Esophagus (tissue), 2 donors: ENCODE results near the gene SMC1B. TPM values are rescaled to one million over a fixed set of nuclear protein-coding genes. Genes with fewer than 3 reads are reported as not detected.

Source experiments
- H3K27ac ChIP-seq, 2 donors: one replicate each; pipeline ENCODE4 v1.5.1; 2013; ENCODE audit warnings: low read depth in 2 of 2, mild to moderate bottlenecking in 2 of 2, inconsistent platforms in 1 of 2, low read length in 1 of 2, moderate library complexity in 1 of 2
- H3K27me3 ChIP-seq, 2 donors: one replicate each; pipeline ENCODE4 v1.6.1; 2013; ENCODE audit warnings: low read length in 2 of 2, control low read depth in 1 of 2, mild to moderate bottlenecking in 1 of 2; ENCODE audit not compliant: insufficient read depth in 2 of 2, control insufficient read depth in 1 of 2
- H3K36me3 ChIP-seq, 2 donors: one replicate each; pipeline ENCODE4 v1.6.1; 2013; ENCODE audit warnings: low read length in 1 of 2; ENCODE audit not compliant: control insufficient read depth in 2 of 2, insufficient read depth in 2 of 2
- H3K4me1 ChIP-seq, 2 donors: one replicate each; pipeline ENCODE4 v1.6.1; 2013; ENCODE audit warnings: low read length in 1 of 2; ENCODE audit not compliant: control insufficient read depth in 2 of 2, insufficient read depth in 2 of 2
- H3K4me3 ChIP-seq, 2 donors: one replicate each; pipeline ENCODE4 v1.5.1; 2013; ENCODE audit warnings: low read length in 2 of 2, mild to moderate bottlenecking in 2 of 2, low read depth in 1 of 2, moderate library complexity in 1 of 2
- H3K9me3 ChIP-seq, 2 donors: one replicate each; pipeline ENCODE4 v1.6.1; 2013; ENCODE audit warnings: mild to moderate bottlenecking in 2 of 2, low read depth in 1 of 2, low read length in 1 of 2, moderate library complexity in 1 of 2; ENCODE audit not compliant: control insufficient read depth in 2 of 2, insufficient read depth in 1 of 2
- WGBS, 2 donors: extraction: QIAGEN DNeasy Blood & Tissue Kit; methylation state at CpG; one replicate each; pipeline ENCODE4 v1.1.7; 2013; 5-methylcytosine and 5-hydroxymethylcytosine counted together
- polyA plus RNA-seq, 2 donors: library from polyadenylated mRNA; stranded (reverse); fragments of 200-250 nt; gene quantifications; one replicate each; pipeline ENCODE4 v1.2.3, GENCODE V29; 2013
- donor health status: healthy with polysubstance abuse.
- donor health status: Bipolar disorder and iron deficiency.

Gene SMC1B
- polyA plus RNA-seq, 2 donors: 0.04 TPM; not detected in 1

- Histone ChIP-seq H3K9me3 (no peaks in the 10 kb centered on the region), H3K27ac (no peak overlapping the region), H3K27me3 (no peaks in the 10 kb centered on the region), H3K4me1 (peaks cover 0 to 4% of the 10 kb centered on the region in 2 donors), H3K4me3 (no peak overlapping the region), H3K36me3 (peaks cover 0 to 2% of the 10 kb centered on the region in 2 donors)
- WGBS, 2 donors: 82 to 84% methylated on average over 4 of the region's 4 CpGs
These were observed 10.1 kb upstream of the SMC1B start for GRCh38 chr22:45423524-45423923.

- no peak overlapping the region for H3K27ac ChIP-seq
- peaks cover 0 to 2% of the 10 kb centered on the region in 2 donors for H3K36me3 ChIP-seq
- H3K4me1 ChIP-seq: peaks cover 0 to 6% of the 10 kb centered on the region in 2 donors
- no peak overlapping the region for H3K4me3 ChIP-seq
- H3K27me3 ChIP-seq: no peaks in the 10 kb centered on the region
- 89% methylated on average over 14 of the region's 14 CpGs for WGBS, 2 donors
- no peaks in the 10 kb centered on the region for H3K9me3 ChIP-seq
These were observed 9.0 kb upstream of the SMC1B start for GRCh38 chr22:45422237-45422983.

DNA sequence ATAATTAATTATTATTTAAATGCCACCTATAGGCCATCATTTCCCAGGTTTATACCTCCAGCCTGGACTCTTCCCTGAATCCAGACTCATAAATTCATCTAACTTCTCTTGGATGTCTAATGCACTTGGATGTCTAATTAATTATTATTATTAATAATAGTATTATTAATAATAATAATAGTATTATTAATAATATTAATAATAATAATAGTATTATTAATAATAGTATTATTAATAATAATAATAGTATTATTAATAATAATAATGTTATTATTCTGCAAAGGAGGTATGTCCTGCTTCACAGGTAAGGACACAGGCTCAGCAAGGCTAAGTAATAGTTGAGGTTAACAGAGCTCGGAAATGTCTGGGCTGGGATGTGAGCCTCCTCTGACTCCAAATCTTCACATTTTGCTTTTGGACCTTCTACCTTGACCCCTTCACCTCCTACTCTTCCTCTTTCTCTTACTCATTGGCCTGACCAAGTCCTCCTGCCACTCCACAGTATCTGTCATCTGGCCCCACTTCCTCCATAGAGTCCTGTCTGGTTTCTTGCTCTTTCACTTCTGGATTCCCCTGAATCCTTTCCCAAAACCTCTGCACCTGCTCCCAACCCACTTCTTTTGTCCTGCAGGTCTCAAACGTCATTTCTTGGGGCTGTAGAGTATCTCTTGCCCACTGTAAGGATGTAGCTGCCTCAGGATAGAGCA is 8.1 kb upstream of the SMC1B start:
- Histone ChIP-seq H3K4me1 (peaks cover 0 to 6% of the 10 kb centered on the region in 2 donors), H3K27ac (no peak overlapping the region), H3K36me3 (peaks cover 0 to 2% of the 10 kb centered on the region in 2 donors), H3K9me3 (no peaks in the 10 kb centered on the region), H3K4me3 (no peak overlapping the region), H3K27me3 (no peaks in the 10 kb centered on the region)
- 73 to 76% methylated on average over 2 of the region's 2 CpGs for WGBS, 2 donors

- no peaks in the 10 kb centered on the region for H3K9me3 ChIP-seq
- WGBS, 2 donors: 97 to 98% methylated on average over 2 of the region's 2 CpGs
These were observed 7.1 kb upstream of the SMC1B start for GRCh38 chr22:45420539-45420938.

GRCh38 chr22:45420011-45420410 is 6.6 kb upstream of the SMC1B start:
- WGBS, 2 donors: 80 to 85% methylated on average over 4 of the region's 4 CpGs
- Histone ChIP-seq H3K27ac (no peak overlapping the region), H3K4me3 (no peak overlapping the region)

More at GRCh38 chr22:45420539-45420938, 7.1 kb upstream of the SMC1B start:
- H3K4me1 ChIP-seq: peaks cover 0 to 6% of the 10 kb centered on the region in 2 donors
- H3K4me3 ChIP-seq: no peak overlapping the region
- no peak overlapping the region for H3K27ac ChIP-seq
- peaks cover 0 to 2% of the 10 kb centered on the region in 2 donors for H3K36me3 ChIP-seq
- no peaks in the 10 kb centered on the region for H3K27me3 ChIP-seq

DNA sequence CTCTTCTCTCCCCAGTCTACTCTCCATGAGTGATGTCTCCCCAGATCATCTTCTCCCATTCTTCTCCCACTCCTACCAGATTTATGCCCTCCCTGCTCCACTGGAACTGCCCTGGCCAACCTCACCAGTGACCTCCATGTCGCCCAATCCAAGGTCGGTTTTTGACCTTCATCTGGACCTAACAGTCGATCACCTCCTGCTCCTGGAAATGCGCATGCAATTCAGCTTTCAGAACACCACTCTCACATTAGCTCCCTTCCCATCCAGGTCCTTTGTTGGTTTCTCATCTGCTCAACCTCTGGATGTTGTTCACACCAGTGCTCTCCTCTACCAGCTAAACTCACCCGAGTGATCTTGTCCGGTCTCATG is 5.4 kb upstream of the SMC1B start:
- WGBS, 2 donors: 93 to 96% methylated on average over 6 of the region's 6 CpGs
- Histone ChIP-seq H3K4me3 (no peak overlapping the region), H3K9me3 (no peaks in the 10 kb centered on the region), H3K27ac (peak overlapping the region in 1 of 2 donors; percentile 40), H3K36me3 (peaks cover 0 to 2% of the 10 kb centered on the region in 2 donors), H3K4me1 (peaks cover 0 to 8% of the 10 kb centered on the region in 2 donors), H3K27me3 (no peaks in the 10 kb centered on the region)

More at GRCh38 chr22:45420011-45420410, 6.6 kb upstream of the SMC1B start:
- H3K9me3 ChIP-seq: no peaks in the 10 kb centered on the region
- peaks cover 0 to 6% of the 10 kb centered on the region in 2 donors for H3K4me1 ChIP-seq
- no peaks in the 10 kb centered on the region for H3K27me3 ChIP-seq
- H3K36me3 ChIP-seq: peaks cover 0 to 2% of the 10 kb centered on the region in 2 donors

- Histone ChIP-seq H3K36me3 (peaks cover 0 to 2% of the 10 kb centered on the region in 2 donors), H3K4me3 (no peak overlapping the region), H3K4me1 (peaks cover 5 to 10% of the 10 kb centered on the region in 2 donors), H3K27ac (peak overlapping the region in 1 of 2 donors; percentile 40), H3K27me3 (no peaks in the 10 kb centered on the region), H3K9me3 (no peaks in the 10 kb centered on the region)
- 86 to 89% methylated on average over 16 of the region's 16 CpGs for WGBS, 2 donors
These were observed 4.8 kb upstream of the SMC1B start for GRCh38 chr22:45418056-45418769.

GRCh38 chr22:45413013-45413367 is 409 bp downstream of the SMC1B start:
- 90 to 91% methylated on average over 24 to 27 of the region's 27 CpGs for WGBS, 2 donors
- Histone ChIP-seq H3K4me1 (peaks cover 6 to 9% of the 10 kb centered on the region in 2 donors), H3K4me3 (peak overlapping the region; percentile 49 to 59), H3K36me3 (no peaks in the 10 kb centered on the region), H3K27ac (no peak overlapping the region), H3K9me3 (no peaks in the 10 kb centered on the region), H3K27me3 (no peaks in the 10 kb centered on the region)

DNA sequence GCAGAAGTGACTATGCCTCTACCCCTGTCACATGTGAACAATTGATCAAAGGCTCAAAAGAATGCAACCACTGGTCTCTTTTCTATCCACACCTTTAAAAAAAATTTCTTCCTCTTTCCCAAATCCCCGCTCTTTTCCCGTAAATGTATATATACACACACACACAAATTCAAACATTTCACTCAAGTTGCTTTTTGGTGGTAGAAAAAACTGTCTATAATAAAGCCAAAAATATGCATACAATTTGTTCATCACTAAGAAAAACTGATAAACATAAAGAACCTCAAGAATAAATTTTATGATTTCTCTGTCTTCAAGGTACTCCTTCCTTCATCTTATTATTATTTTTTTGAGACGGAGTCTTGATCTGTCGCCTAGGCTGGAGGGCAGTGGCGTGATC is 5.6 kb downstream of the SMC1B start:
- H3K4me3 ChIP-seq: no peak overlapping the region
- 95 to 98% methylated on average over 5 of the region's 5 CpGs for WGBS, 2 donors
- H3K27me3 ChIP-seq: no peaks in the 10 kb centered on the region
- H3K36me3 ChIP-seq: no peaks in the 10 kb centered on the region
- no peak overlapping the region for H3K27ac ChIP-seq
- no peaks in the 10 kb centered on the region for H3K4me1 ChIP-seq
- H3K9me3 ChIP-seq: no peaks in the 10 kb centered on the region
